DMS79 treated with DMSO at 0.1 percent for 48 hours (cell line): ENCODE data around the gene CMYA5.
A peak's percentile ranks its signal among the peaks of the same experiment; 100 is the strongest.
"Not testable (repeated sequence)": the region's sequence is repeated elsewhere in the genome, so short reads cannot be mapped to it uniquely, and the experiment has no call there.

Experiments
- DNase-seq: peaks from one replicate; lab custom pipeline; 2025; lab: John Stamatoyannopoulos, UW

The CMYA5 gene

DNA sequence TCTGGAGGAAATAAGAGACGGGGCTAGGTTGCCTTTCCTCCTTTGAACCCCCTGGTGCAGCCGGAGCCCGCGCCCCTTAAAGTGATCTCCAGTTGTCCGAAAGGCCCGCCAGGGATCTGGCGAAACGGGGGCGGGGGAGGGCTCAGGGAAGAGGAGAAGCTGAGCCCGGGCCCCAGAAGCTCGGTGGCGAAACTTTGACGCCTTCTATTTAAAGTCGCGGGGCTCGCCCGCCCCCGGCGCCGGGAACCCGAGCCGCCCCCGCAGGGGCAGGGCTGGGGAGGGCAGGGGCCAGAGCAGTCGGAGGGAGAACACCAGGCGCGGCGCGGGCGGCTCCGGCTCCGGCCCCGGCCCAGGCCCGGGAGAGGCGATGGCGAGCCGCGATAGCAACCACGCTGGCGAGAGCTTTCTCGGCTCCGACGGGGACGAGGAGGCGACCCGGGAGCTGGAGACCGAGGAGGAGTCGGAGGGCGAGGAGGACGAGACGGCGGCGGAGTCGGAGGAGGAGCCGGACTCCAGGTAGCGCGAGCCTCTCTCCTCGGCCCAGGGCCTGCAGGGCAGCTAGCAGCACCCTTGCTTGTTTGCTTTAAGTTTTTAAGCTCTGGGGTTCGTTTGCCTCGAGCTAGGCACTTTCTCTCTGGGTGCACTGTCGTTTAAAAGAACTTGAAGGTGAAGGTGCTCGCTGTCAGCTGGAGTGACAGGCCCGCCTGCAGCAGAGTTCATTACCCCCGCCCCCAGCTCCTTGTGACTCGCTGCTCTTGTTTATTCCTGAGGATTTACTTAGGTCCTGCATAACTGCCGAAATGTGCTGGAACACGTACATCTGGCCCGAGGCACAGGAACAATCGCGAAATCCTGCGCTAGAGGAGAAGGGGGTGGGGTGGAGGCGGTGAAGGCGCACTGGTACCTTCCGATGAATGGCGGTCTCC is at the start of gene CMYA5:
TSS of gene CMYA5 (plus strand) at position 296 of the 926 bp plus-strand sequence. CDS start at position 368, 72 bp downstream.
- DNase-seq: no peak

DNA sequence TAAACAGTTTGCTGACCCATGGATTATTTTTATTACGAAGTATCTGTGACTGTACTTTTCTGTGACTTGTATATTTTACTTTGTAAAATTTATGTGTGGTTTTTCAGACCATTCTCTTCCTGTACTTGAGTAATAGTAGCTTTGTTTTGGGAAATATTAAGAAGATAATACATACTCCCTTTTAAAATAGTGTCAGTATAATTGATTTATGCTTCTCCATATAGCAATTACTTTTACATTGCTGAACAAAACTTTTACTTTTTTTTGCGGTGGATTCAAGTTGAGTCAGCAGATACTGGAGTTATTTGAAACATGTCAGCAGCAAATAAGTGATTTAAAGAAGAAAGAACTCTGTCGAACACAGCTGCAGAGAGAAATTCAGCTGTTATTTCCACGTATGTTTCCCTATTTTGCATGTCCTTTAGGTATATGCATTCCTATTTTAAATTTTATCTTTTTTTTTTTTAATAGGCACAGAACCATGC is 49.0 kb upstream of the CMYA5 start:
- DNase-seq: no peak

DNA sequence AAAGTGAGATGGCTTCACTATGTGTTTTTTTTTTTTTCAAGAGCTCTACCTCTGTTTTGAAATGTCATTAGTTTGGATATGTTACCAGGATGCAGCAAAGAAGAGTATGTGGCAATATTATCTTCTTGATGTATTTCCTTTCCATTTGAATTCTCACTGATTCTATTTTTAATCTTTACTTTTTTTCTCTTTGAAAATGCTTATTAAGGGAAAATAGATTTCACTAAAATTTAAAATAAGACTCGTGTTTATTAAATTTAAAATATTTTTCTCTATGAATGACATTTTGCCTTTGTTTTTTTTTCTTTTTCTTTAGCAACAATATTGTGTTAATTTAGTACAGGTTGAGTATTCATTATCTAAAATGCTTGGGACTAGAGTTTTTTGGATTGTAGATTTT is 48.2 kb upstream of the CMYA5 start:
- DNase-seq: no peak

DNA sequence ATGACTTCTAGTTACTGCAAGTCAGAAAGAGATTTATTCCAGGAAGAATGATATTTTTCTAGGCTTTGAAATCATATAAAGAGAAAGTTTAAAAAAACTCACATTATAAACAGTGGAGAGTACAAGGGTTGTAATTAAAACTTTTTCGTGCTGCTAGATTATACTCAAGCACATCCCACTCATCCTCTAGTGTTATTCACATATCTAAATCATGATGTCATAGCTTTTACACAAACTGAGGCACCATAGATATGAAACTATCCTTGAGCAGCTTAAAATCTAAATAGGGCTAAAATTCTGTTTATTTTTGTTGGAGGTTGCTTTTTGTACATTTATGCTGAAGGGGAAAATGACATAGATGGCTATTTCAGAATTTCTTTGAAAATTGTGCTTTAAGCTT is 47.4 kb upstream of the CMYA5 start:
- DNase-seq: no peak

DNA sequence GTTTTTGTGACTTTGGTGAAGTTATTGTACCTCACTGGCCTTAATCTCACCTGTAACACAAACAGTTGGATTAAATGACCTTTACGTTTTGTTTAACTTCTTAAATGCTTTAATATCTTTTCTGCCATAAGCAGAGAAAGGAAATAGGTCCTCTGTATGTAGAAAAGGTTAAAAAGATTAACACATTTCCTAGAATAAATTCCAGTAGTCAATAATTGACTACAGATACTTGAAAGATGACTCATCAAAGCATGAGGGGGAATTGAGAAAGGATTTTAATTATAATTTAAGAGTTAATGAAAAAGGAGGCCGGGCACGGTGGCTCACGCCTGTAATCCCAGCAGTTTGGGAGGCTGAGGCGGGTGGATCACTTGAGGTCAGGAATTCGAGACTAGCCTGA is 35.8 kb upstream of the CMYA5 start:
- DNase-seq: no peak

DNA sequence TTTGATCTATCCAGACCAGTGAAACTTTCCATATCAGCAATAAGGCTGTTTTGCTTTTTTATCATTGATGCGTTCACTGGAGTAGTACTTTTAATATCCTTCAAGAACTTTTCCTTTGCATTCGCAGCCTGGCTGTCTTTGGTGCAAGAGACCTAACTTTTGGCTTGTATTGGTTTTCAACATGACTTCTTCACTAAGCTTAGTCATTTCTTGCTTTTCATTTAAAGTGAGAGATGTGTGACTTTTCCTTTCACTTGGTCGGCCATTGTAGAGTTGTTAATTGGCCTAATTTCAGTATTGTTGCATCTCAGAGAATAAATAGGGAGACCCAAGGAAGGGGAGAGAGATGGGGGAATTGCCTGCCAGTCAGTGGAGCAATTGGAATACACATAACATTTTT is 26.4 kb upstream of the CMYA5 start:
- DNase-seq: no peak

DNA sequence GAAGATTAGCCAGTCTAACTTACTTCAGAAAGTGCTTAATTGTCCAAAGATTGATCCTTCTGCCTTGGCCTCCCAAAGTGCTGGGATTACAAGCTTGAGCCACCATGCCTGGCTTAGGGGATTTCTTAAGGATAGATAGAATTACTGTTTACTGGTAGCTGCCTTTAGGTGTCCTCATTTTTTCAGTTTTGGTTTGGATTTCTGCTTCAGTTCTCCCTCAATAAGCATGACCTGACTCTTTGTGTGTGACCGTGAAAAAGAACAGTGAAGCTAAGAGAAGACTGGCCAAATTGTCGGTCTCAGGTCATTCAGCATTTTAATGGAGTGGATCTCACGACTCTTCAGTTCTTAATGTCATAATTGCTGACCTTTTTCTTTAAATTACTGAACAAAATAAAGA is 22.9 kb upstream of the CMYA5 start:
- peak; percentile 1 for DNase-seq

DNA sequence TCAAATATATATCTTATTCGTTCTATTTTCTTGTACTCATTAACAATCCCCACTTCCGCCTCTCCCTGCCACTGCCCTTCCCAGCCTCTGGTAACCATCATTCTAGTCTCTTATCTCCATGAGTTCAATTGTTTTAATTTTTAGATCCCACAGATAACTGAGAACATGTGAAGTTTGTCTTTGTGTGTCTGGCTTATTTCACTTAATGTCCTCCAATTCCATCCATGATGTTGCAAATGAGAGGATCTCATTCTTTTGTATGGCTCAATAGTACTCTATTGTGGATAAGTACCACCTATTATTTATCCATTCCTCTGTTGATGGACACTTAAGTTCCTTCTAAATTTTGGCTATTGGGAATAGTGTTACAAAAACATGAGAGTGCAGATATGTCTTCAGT is 17.2 kb upstream of the CMYA5 start:
- no peak for DNase-seq

DNA sequence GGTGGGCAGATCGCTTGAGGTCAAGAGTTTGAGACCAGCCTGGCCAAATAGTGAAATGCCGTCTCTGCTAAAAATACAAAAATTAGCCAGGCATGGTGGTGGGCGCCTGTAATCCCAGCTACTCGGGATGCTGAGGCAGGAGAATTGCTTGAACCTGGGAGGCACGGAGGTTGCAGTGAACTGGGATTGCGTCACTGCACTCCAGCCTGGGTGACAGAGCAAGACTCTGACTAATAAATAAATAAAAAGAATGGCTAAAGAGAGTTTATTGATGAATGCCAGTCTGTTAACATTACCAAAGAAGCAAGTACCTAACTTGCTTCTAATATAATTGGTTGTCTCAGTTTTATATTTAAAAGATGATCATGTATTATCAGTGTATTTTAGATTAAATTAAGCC is 13.3 kb upstream of the CMYA5 start:
- DNase-seq: not testable (repeated sequence)

DNA sequence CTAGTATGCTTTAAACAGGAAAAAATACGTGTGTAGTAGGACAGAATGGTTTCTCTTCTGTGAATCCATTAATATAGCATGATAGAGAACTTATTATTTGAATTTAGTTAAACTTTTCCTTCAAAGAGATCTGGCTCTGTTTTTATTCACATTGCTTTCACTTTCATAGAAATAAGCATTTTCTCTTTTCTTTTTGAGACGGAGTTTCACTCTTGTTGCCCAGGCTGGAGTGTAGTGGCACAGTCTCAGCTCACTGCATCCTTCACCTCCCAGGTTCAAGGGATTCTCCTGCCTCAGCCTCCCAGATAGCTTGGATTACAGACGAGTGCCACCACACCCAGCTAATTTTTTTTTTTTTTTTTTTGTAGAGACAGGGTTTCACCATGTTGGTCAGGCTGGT is 7.5 kb upstream of the CMYA5 start:
- not testable (repeated sequence) for DNase-seq

DNA sequence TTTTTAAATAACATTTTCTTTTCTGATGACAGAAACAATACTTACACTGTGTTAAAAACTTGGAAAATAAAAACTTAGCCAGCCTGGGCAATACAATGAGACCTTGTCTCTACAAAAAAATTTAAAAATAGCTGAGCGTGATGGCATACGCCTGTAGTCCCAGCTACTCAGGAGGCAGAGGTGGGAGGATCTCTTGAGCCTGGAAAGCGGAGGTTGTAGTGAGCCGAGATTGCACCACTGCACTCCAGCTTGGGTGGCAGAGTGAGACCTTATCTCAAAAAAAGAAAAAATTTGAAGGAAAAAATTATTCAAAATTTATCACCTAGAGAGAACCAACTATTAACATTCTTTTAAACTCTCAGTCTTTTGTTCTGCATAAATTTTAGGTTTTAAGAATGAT is 4.9 kb upstream of the CMYA5 start:
- DNase-seq: no peak

DNA sequence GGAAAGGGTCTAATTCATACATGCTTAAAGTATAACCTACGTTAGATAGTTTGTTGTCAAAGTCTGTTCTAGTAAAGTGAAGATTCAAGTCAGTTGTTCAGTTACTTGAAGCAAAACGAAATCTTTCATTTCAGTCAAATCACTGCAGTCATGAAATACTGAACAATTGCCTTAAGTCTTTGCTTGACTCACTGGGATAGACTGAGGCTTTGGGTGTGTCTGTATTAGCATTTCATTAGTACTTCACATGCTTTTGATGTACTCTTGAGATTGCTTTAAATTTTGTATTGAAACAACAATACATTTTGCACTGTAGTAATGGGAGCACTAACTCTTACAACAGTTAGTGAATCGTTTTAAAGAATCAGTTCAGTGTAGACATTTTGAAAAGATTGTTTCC is 4.0 kb upstream of the CMYA5 start:
- no peak for DNase-seq

DNA sequence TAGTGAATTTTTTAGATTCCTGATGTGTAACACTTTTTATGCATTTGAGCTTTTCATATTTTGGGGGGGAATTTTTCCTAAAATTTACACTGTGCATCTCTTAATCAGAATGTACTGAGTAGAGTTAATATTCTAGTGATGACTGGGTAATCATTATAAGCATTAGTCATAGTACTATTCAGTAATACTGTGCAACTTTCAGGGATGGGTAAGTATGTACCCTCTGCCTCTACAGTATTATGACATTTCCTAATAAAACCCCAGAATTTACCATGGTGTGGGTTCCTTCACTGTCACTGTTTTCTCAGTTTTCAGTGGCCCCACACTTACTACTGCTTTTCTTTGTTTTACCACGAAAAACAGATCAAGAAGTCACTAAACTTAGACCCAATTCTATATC is 2.8 kb upstream of the CMYA5 start:
- no peak for DNase-seq

DNA sequence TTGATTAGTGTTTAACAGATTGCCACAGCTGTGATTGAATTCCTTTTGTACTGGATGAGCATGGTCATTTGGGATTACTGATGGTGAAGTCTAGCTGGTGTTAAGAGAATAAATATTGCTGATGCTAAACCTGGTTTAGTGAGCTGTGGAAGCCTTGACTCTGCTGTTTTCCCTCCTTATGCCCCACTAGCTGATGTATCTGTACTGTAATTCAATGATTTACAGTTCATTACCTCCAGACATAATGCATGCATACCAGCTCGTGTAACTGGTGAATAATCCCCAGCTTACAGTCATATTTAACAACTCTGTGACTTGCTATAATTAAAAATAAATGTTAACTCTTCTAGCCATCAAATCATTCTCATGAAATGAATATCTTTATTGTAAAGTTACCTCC is 1.7 kb upstream of the CMYA5 start:
- DNase-seq: no peak

DNA sequence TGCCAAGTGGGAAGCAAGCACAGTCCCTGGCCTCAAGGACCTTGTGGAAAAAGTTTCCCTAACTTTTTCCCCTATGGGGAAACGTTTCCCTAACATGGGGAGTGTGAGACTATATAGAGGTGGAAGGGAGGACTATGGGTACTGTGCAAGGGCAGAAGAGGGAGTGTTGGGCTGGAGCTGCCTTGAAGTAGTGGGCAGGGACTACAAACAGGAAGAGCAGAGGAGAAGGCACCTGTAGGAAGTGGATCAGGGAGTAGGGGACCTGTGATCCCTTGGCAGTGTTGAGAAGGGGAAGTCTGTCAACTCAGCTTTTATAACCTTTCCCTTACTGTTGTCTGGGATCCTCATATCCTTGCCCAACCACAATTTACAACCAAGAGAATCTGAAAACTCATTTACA is 1.4 kb downstream of the CMYA5 start:
- DNase-seq: no peak

DNA sequence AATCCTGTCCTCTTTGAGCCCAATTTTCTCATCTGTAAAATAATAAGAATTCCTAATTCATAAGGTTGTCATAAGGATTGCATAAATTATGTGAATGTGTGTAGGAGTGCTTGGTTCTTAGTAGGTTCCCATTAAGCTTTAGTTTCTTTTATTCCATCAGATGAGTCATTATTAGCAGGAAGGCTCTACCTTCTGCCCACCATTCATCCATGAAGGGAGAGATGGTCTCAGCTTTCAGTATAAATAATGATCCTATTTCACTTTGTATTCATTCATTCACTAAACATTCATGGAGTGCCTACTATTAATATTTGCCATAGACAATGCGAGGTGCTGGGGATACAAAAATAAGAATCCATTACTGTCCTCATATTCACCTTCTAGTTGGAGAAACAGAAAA is 3.0 kb downstream of the CMYA5 start:
- DNase-seq: peak; percentile 3

DNA sequence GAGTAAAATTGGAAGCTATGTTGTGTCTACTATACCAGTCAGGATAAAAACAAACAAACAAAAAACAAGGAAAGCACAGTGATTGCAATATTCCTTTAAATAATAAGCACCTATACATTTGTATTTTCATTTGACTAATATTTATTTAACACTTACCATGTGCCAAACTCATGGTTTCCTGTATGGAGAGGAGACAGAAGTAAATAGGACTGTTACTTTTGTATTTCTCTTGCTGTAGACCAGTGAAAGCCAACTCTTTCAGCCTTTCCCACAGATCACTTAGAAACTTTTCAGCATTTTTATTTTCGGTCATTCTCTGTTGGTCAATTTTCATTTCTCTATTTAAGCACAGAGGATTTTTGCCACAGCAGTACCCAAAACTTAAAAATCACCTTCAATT is 4.5 kb downstream of the CMYA5 start:
- DNase-seq: no peak

DNA sequence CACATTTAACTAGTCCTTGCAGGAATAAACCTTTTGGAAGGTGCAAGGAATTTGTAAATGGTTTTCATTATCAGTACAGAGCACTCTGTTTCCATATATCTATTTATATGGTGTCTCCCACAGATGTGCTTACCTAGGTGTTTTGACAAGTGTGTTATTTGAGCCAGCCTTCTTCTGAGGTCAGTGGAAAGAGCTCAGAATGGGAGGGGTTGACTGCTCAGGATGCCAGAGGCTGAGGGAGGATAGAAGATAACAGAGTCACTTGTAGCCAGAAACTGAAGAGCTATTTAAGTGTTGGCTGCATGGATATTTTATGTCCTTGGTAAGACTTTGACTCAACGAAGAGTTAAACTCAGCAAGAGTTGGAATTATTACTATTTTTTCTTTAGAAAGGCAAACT is 5.0 kb downstream of the CMYA5 start:
- DNase-seq: peak; percentile 19

DNA sequence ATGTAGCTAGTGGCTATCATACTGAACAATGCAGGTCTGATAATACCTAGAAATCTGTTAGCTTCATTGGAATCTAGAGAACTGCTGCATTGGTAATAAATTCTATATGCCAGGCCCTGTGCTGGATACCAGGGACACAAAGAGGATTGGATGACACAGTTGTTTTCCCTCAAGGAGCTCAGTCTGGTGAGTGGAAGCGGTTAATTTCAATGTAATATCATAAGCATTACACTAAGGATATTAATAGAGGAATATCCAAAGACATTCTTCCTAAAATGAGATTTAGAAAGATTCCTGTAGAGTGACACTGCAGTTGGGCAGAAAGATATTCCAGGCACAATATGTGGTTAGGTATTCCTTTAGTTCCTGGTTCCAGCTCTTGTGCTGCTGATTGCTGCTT is 5.9 kb downstream of the CMYA5 start:
- DNase-seq: no peak

DNA sequence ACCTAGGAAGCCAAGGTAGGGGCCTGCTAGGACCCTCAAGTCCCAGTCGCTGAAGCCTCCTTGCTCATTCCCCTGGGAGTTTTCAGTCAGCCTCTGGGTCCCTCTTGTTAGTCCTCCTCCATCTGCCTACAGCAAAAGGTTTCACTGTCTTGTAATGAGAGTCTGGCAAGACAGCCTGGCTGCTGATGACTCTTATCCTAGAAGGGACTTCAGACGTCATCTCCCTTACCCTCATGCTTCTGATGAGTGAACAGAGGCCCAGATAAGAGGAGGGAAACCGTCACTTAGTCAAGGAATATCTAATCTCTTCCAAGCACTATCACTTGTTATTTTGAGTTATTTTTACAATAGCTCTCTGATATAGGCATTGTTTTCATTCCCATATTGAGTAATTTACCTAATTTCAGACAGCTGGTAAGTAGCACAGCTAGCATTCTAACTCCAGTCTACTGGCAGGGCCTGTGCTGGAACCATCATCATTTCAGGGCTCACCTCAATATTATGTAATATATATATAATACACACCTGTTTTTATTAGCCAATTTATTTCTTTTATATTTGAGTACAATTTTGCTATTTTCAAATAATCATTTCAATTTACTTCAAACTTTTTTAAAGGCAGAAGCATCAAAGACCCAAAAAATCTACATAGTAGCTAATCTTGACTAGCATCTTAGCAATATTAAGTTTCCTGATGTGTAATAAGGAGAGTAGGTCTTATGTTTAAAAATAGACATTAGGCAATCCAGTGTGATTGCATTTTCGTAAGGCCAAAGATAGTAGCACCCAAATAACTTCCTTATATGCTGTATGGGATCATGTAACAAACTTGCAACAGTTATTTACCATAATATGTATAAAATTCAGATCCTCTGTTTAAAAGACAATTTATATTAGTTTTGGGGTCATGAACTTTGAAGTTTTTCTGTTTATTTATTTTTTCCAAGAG is 7.9 kb downstream of the CMYA5 start:
- DNase-seq: no peak

DNA sequence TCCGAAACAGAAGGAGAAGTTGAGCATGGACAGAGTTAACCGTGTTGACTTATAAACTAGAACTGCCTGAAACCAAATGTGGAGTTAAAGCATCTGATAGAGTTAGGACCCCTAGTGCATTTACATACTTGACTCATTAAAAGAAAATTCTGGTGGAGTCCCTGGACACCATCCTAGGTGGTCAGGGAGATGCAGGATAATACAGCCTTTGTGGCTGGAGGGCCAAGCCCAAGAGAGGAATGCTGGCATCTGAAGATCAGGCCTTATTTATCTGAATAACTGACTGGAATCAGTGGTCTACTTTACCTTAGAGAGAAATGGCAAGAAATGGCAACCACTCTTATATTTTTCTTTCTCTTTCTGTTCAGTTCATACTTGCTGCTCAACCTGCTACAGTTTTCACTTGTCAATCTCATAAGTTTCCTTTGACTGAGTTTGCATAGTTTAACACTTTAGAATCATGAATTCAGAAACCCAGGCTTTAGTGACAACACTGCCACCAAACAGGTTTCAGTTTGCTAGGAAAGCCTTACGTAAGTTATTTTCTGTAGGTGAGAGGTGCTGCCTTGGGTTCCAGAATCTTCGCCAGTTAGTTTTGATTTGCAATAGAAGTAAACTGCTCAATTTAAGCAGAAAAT is 10.2 kb downstream of the CMYA5 start:
- no peak for DNase-seq
